ENCODE data around the gene RMI2.
"Not testable (repeated sequence)": the region's sequence is repeated elsewhere in the genome, so short reads cannot be mapped to it uniquely, and the experiment has no call there.

The RMI2 gene

GRCh38 chr16:11350921-11351335 is 5.7 kb downstream of the RMI2 start:
- in situ Hi-C loops (cut with HindIII; ENCODE audit: low sequenced_read_pairs) = no loop called here

DNA sequence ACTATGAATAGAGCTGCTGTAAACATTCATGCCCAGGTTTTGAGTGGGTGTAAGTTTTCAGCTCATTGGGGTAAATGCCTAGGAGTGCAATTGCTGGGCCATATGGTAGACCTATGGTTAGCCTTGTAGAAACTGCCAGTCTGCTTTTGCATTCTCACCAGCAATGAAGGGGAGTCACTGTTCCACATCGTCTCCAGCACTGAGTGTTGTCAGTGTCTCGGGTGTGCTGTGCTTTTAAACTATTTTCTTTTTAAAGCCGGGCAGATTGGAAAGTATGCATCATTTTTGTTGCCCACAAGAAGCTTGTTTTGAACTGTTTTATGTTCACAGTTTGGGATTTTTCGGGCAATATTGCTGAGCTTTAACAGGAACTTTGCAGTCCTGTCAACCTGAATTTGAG is 7.9 kb downstream of the RMI2 start:
- in situ Hi-C loops (cut with HindIII; ENCODE audit: low sequenced_read_pairs) = no loop called here

GRCh38 chr16:11354407-11354732 is 9.1 kb downstream of the RMI2 start:
- in situ Hi-C loops (cut with HindIII; ENCODE audit: low sequenced_read_pairs) = no loop called here

DNA sequence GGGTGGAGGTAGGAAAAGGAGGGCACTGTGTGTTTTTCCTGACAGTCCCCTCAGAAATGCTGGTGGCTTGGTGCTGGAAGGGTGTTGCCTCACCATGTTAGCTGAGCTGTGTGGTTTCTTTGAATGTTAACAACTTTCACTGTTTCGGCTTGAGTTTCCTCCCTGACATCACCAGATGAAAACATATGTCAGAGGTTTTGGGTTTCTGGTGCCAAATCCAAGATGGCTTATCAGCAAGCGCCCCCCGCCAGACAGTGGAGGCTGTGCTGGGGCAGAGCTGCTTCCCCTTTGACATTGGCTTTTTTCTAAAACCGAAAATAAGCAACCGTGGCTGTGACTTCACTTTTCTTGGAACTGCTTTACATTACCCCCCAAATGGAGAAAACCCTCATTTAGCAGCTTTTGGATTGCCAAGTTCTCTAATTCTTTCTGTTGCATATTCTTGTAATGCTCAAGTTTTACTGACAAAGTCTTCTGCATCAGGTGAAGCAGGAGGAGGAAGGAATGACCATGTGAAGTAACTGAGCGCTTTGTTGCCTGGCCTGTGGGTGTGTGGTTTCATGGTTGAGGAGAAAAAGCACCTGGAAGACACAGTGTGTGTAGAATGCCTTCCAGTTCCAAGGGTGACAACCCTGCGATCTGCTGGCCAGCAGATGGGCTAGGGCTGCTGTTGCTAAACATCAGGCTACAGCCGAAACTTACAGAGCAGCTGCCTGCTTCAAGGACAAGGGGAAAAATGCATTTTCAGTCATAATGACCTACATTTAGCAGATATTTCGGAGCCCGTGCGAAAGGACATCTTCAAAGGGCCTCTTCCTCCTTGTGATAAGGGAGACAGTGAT is 9.7 kb downstream of the RMI2 start:
- in situ Hi-C loops (cut with HindIII; ENCODE audit: low sequenced_read_pairs) = no loop called here

DNA sequence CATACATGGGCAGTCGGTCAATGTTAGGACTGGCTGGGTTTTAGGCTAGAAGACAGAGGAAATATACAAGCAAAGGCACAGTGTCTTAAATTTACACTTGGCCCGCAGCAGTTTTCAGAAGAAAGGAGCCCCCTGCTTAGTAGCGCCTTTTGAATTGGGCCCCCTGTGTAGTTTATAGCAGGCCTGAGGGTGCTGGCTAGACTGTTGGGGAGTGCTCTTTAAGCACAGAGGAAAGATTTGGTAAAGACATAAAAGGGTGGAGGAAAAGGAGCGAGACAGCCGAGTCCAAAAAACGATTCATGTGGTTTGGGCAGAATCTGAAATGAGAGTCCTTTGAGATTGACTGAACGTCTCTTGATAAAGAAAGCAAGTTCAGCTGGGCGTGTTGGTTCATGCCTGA is 10.6 kb downstream of the RMI2 start:
- in situ Hi-C loops (cut with HindIII; ENCODE audit: low sequenced_read_pairs) = no loop called here

DNA sequence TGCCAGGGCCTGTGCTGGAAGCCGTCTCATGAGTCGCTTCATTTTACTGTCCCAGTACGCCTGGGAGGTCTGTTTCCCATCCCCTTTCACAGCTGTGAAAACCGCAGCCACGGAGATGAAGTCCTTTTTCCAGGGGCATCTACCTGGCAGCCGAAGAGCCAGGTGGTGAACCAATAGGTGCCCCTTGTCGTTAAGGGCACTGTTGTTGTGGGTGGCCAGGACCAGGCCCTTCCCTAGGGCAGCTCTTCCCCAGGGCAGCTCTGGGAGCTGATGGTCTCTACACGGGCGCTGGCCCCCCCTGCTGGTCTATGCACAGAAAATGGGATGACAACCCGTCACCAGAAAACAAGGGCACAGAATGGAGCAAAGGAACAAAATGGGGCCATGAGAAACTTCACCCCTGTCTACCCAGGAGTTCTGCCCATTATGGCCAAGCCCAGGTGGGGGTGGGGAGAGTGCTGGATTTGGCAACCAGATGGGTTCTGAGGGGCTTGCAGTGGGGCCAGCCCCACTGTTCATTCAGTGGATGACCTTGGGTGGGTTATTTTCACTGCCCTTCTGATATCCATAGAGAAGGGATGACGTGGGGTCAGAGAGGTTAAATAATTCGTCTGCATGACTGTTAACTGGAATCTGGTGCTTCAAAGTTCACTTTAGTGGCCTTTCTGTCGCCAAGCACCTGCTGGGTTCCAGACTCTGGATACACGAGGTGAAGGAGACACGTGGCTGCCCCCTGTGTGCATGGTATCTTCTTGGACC is 11.5 kb downstream of the RMI2 start:
- in situ Hi-C loops (cut with HindIII; ENCODE audit: low sequenced_read_pairs) = no loop called here

- in situ Hi-C loops (cut with HindIII; ENCODE audit: low sequenced_read_pairs) = no loop called here
Measured at GRCh38 chr16:11358531-11358930, 13.3 kb downstream of the RMI2 start.

GRCh38 chr16:11359370-11359769 is 14.1 kb downstream of the RMI2 start:
- in situ Hi-C loops (cut with HindIII; ENCODE audit: low sequenced_read_pairs) = no loop called here

DNA sequence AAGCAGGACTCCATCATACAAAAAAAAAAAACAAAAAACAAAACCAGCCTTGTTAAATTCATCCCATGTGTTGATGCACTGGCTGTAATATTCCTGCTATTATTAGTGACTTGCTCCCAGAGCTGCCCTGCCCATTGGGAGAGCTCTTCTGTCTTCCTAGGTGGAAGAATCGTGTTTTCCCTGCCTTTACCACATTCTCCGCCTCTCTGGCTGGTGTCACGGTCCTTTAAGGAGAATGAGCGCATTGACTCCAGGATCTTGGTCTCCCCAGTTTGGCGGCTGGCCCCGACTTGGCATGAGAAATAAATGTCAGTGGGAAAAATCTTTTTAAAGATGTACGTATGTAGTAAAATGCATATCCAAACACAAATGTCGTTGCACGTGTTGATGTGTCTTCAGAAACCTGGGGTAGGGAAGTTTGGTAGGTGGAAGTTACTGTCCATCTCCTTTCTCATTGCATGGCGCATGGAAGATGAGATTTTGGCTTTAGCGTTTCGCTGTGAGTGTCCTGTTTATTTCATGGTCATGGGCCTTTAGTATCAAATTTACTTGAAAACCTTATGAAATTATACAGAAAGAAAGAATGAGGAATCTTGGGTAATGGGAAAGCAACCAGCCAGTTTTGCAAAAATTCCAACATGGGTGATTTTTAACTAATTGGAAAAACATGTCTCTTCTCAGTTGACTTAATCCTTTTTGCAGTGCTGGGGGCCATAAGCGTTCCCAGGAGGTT is 15.5 kb downstream of the RMI2 start:
- in situ Hi-C loops (cut with HindIII; ENCODE audit: low sequenced_read_pairs) = no loop called here

DNA sequence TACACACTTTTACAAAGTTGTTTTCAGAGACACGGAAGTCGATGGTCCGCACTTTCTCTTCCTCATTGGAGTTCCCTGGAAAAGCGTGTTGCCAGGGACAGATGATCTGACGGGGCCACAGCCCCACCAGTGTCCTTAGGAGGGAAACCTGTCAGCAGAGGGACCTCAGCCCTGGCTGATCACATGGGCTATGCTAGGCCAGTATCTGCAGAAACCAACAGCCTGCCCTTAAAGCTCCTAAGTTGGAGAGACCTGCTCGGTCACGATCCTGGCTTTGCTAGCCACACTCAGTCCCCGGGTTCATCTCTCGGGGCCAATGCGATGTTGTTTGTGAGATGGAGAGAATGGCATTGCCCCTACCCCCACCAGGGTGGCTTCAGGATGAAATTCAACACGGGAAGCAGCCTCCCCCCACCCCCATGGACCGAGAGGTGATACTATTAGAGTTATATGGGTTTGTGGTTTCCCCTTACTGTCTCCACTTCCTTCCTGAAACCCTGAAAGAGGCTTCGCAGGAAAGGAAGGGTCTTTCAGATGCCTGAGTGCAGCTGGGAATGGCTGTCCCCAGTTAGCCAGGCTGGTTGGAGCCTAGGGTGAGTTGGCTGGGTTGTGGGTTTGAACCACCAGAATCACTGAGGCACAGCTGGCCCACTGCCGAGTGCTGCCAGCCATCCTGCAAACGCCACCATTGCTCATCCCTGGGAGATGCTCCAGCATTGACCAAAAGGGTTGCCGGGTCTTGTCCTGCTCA is 16.6 kb downstream of the RMI2 start:
- in situ Hi-C loops (cut with HindIII; ENCODE audit: low sequenced_read_pairs) = no loop called here

- in situ Hi-C loops (cut with HindIII; ENCODE audit: low sequenced_read_pairs) = no loop called here
Measured at GRCh38 chr16:11363927-11364258, 18.6 kb downstream of the RMI2 start.

DNA sequence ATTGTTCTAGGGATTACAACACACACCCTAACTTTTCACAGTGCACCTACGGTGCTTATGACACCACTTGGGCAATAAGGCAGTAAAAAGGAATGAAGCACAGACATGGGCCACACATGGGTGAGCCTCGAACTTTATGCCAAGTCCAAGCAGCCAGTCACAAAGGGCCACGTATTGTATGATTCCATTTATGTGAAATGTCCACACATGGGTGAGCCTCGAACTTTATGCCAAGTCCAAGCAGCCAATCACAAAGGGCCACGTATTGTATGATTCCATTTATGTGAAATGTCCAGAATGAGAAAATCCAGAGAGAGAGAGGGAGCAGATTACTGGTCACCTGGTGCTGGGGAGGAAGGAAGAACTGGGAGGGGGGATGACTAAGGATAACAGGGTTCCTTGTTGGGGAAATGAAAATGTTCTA is 22.2 kb downstream of the RMI2 start:
- in situ Hi-C loops (cut with HindIII; ENCODE audit: low sequenced_read_pairs) = no loop called here

DNA sequence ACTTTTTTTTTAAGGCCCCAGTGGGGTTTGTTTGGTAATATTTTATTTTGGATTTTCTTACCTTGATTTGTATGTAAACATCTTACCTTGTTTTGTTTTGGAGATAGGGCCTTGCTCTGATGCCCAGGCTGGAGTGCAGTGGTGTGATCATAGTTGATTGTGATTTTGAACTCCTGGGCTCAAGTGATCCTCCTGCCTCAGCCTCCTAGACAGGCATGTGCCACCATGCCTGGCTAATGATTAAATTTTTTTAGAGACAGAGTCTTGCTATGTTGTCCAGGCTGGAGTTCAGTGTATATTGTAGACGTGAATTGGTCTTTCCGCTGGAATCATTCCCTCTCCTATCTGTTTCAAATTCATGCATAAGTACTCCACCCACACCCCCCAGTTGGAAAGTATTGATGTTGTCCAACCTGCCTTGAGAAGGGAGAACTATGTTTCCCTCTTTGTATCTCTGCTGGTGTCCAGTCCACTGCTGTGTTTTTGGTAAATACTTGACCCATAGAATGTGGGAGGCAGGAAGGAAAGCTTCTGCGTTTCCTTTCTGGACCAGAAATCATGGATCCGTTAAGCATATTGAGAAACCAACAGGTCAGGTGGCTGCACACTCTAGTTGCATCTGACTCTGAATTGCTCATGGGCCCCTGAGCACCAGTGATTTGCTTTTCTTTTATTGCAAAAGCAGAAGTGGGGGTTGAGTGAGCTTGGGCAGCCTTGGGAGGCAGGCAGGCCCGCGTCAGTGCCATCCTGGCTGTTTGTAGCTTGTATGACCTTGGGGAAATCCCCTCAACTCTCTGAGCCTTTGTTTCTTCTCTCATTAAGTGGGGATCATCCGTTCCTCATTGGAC is 25.0 kb downstream of the RMI2 start:
- in situ Hi-C loops (cut with HindIII; ENCODE audit: low sequenced_read_pairs) = no loop called here

DNA sequence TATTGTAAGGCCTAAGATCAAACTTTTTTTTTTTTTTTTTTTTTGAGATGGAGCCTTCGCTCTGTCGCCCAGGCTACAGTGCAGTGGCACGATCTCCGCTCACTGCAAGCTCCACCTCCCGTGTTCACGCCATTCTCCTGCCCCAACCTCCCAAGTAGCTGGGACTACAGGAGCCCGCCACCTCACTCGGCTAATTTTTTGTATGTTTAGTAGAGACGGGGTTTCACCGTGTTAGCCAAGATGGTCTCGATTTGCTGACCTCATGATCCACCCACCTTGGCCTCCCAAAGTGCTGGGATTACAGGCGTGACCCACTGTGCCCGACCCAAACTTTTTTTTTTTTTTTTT is 25.6 kb downstream of the RMI2 start:
- in situ Hi-C loops (cut with HindIII; ENCODE audit: low sequenced_read_pairs) = not testable (repeated sequence)

DNA sequence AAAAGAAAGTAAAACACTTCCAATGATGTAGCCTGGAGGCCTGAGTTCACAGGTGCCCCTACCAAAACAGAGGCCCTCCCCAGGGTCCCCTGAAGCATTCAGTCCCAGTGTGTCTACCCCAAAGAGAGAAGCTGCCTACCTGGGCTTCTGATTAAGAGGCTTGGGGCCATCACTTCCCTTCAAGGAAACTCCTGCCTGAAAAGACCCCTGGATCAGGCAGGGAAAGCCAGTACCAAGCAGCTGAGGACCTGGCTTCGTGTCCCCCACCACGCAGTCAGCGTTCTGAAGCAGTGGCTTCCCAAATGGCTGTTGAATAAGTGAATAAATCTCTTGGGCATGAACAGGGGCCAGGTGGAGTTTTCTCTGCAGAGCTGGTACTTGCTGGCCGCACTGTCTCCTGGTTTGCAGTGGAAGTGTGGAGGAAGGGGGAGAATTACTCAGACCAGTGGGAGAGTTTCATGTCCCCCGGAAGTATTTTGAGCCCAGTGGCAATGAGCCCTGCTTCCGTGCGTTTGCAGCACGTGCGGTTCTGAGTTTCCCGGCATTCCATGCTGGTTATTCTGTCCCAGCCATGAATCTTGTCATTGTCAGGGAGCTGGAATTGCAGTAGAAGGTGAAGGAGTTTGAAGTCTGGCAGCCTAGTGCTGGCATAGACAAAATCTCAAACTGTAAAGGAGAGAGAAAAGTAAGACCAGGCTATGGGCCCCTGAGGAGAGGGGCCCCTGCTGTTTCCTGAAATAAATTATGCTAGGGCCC is 27.0 kb downstream of the RMI2 start:
- in situ Hi-C loops (cut with HindIII; ENCODE audit: low sequenced_read_pairs) = no loop called here

- in situ Hi-C loops (cut with HindIII; ENCODE audit: low sequenced_read_pairs) = no loop called here
Measured at GRCh38 chr16:11372829-11373306, 27.6 kb downstream of the RMI2 start.

DNA sequence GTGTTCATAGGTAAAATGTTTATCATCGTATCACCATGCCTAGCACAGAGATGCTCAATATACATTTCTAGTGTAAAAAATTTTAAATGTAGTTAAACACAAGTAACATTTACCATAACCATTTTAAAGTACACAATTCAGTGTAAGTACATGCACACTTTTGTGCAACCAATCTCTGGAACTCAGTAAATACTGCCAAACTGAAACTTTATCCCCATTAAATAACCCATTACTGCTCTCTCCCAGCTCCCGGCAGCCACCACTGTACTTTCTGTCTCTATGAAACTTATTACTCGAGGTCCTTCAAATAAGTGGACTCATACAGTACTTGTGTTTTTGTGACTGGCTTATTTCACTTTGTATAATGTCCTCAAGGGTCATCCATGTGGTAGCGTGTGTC is 29.0 kb downstream of the RMI2 start:
- in situ Hi-C loops (cut with HindIII; ENCODE audit: low sequenced_read_pairs) = no loop called here

- in situ Hi-C loops (cut with HindIII; ENCODE audit: low sequenced_read_pairs) = no loop called here
Measured at GRCh38 chr16:11377154-11377553, 31.9 kb downstream of the RMI2 start.

DNA sequence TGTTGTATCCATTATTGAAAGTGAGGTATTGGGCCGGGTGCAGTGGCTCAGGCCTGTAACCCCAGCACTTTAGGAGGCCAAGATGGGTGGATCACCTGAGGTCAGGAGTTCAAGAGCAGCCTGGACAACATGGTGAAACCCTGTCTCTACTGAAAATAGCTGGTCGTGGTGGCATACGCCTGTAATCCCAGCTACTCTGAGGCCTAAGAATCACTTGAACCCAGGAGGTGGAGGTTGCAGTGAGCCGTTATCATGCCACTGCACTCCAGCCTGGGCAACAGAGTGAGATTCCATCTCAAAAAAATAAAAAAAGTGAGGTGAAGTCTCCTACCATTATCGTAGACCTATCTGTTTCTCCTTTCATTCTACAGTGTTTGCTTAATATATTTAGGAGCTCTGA is 33.7 kb downstream of the RMI2 start:
- in situ Hi-C loops (cut with HindIII; ENCODE audit: low sequenced_read_pairs) = not testable (repeated sequence)

All from DLD1 (cell line).